ENCODE measurements around the gene CHI3L1. TPM values are rescaled to one million over a fixed set of nuclear protein-coding genes. Genes with fewer than 3 reads are reported as not detected.

The CHI3L1 gene
- total RNA-seq, 1 donor from 2014 or later = not detected

DNA sequence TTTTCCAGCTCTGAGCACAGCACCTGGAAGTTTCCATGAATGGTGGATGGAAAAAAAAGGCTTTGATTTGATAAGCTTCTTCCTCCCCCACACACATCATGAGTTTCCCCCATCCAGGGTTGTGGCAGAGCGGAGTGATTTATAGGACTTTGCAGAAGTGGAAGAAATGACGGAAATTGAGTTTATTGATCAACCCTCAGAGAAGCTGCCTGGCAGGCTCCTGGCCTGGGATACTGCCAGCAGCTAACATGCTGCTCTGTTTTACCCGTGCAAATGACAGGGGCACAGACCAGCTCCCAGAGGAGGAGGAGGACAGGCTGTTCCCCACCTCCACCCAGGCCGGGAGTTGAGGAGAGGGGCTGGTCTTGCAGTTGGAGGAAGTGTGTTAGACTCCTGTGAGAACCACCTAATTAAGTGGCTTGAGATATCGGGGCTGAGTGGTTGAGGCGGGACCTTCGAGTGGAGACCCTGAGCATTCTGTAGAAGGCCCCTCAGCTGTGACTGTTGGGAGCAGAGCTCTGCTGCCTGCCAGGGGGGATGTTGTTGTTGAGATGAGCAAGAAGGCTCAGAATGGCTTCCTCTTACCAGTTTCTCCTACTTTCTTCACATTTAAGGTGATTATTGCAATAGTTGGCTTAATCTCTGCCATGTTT, 37.2 kb downstream of the CHI3L1 start:
- Mint-ChIP-seq H3K27me3 (ENCODE audit: low read depth) (no peaks in the 10 kb centered on the region), H3K36me3 (ENCODE audit: low read depth) (no peaks in the 10 kb centered on the region), H3K27ac (ENCODE audit: unreplicated experiment) (peak overlapping the region; percentile 50), H3K4me1 (peaks cover 55% of the 10 kb centered on the region), H3K4me3 (no peak overlapping the region), H3K9me3 (no peaks in the 10 kb centered on the region)
- DNase-seq (ENCODE audit: low read depth, low spot score) = no peak
- TF ChIP-seq, protein P1, sequence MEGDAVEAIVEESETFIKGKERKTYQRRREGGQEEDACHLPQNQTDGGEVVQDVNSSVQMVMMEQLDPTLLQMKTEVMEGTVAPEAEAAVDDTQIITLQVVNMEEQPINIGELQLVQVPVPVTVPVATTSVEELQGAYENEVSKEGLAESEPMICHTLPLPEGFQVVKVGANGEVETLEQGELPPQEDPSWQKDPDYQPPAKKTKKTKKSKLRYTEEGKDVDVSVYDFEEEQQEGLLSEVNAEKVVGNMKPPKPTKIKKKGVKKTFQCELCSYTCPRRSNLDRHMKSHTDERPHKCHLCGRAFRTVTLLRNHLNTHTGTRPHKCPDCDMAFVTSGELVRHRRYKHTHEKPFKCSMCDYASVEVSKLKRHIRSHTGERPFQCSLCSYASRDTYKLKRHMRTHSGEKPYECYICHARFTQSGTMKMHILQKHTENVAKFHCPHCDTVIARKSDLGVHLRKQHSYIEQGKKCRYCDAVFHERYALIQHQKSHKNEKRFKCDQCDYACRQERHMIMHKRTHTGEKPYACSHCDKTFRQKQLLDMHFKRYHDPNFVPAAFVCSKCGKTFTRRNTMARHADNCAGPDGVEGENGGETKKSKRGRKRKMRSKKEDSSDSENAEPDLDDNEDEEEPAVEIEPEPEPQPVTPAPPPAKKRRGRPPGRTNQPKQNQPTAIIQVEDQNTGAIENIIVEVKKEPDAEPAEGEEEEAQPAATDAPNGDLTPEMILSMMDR (conservative IDR thresholded peaks at IDR 0.05) = no peak

DNA sequence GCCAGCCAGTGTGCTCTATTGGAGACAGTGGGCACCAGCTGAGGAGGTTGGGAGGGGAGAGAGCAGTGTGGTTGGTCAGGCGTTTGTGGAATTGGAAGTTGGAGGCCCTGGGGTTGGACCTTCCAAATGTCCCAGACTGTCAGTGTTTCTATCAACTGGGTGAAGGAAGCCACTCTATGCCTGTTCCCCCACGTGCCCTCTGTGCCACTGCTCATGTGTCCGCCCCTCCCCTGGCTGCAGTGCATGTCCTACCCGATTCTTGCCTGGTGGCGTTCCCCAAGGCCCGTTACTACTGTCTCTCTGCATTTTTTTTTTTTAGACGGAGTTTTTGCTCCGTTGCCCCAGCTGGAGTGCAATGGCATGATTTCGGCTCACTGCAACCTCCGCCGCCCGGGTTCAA, 37.9 kb downstream of the CHI3L1 start:
- Mint-ChIP-seq H3K9me3 (no peaks in the 10 kb centered on the region), H3K36me3 (ENCODE audit: low read depth) (no peaks in the 10 kb centered on the region), H3K27me3 (ENCODE audit: low read depth) (no peaks in the 10 kb centered on the region), H3K27ac (ENCODE audit: unreplicated experiment) (no peak overlapping the region), H3K4me3 (no peak overlapping the region), H3K4me1 (peaks cover 56% of the 10 kb centered on the region)
- DNase-seq (ENCODE audit: low read depth, low spot score) = no peak
- TF ChIP-seq, protein P1 (conservative IDR thresholded peaks at IDR 0.05) = no peak

DNA sequence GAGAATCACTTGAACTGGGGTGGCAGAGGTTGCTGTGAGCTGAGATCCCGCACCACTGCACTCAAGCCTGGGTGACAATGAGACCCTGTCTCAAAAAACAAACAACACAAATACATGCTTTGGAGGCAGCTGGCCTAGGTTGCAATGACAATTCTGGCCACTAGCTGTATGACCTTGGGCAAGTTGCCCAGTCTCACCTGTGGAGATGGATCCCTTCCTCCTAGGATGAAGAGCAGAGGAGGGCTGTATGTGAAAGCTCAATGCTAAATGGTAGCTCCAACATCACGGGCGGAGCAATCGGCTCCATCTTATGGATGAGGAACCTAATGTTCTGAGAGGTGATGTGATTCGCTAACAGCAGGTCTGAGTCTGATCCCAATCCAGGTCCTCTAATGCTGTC, 38.4 kb downstream of the CHI3L1 start:
- peaks cover 53% of the 10 kb centered on the region for H3K4me1 Mint-ChIP-seq
- DNase-seq (ENCODE audit: low read depth, low spot score) = no peak
- no peak overlapping the region for H3K4me3 Mint-ChIP-seq
- no peaks in the 10 kb centered on the region for H3K9me3 Mint-ChIP-seq
- H3K27ac Mint-ChIP-seq (ENCODE audit: unreplicated experiment) = no peak overlapping the region
- no peaks in the 10 kb centered on the region for H3K27me3 Mint-ChIP-seq (ENCODE audit: low read depth)
- H3K36me3 Mint-ChIP-seq (ENCODE audit: low read depth) = no peaks in the 10 kb centered on the region
- TF ChIP-seq, protein P1 (conservative IDR thresholded peaks at IDR 0.05) = peak; percentile 51

DNA sequence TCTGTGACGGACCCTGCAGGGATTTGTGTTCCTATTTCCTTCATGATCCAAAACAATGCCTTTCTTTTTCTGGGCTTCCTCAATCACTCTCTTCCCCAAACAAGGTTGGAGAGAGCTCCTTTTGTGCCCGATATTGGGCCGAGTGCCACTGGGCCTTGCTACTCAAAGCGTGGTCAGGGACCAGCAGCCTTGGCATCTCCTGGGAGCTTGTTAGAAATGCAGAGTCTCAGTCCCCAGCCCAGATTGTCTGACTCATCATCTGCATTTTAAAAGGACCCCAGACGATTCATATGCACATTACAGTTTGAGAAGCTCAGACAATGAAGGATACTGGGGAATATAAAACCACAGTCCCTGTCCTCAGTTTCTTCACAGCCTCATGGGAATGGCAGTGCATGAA, 39.1 kb downstream of the CHI3L1 start:
- Mint-ChIP-seq H3K4me3 (no peak overlapping the region), H3K9me3 (no peaks in the 10 kb centered on the region), H3K36me3 (ENCODE audit: low read depth) (no peaks in the 10 kb centered on the region), H3K27ac (ENCODE audit: unreplicated experiment) (peak overlapping the region; percentile 93), H3K27me3 (ENCODE audit: low read depth) (no peaks in the 10 kb centered on the region), H3K4me1 (peaks cover 46% of the 10 kb centered on the region)
- no peak for DNase-seq (ENCODE audit: low read depth, low spot score)
- TF ChIP-seq, protein P1 (conservative IDR thresholded peaks at IDR 0.05) = no peak

DNA sequence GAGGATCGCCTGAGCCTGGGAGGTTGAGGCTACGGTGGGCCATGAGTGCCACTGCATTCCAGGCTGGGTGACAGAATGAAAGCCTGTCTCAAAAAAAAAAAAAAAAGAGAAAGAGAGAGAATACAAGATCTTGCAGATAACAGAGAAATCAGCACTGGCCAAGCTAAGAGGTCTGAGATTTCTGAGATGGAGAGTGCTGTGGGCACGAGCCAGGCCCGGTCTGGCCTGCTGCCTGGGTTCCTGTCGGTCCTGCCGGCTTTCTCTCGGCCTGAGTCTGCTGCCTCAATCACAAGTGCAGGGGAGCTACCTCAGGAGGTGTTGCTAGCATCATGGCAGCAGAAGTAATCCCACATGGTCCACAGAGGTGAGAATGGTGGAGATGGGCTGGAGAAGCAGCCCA, 40.0 kb downstream of the CHI3L1 start:
- H3K36me3 Mint-ChIP-seq (ENCODE audit: low read depth) = no peaks in the 10 kb centered on the region
- no peak overlapping the region for H3K4me3 Mint-ChIP-seq
- H3K27ac Mint-ChIP-seq (ENCODE audit: unreplicated experiment) = peak overlapping the region; percentile 75
- peaks cover 37% of the 10 kb centered on the region for H3K4me1 Mint-ChIP-seq
- no peak for DNase-seq (ENCODE audit: low read depth, low spot score)
- H3K9me3 Mint-ChIP-seq = no peaks in the 10 kb centered on the region
- H3K27me3 Mint-ChIP-seq (ENCODE audit: low read depth) = no peaks in the 10 kb centered on the region
- TF ChIP-seq, protein P1 (conservative IDR thresholded peaks at IDR 0.05) = no peak
